ENCODE measurements around the gene ITGA6. TPM values are rescaled to one million over a fixed set of nuclear protein-coding genes. Genes with fewer than 3 reads are reported as not detected.

ITGA6 gene
- total RNA-seq, 1 experiment from 2014 or later: 93.1 TPM

- Histone ChIP-seq H3K27me3 (ENCODE audit: insufficient read depth, low read length) (no peaks in the 10 kb centered on the region), H3K27ac (ENCODE audit: low read depth, low read length) (no peak overlapping the region), H3K79me2 (ENCODE audit: insufficient read depth, low read length) (peaks cover 82% of the 10 kb centered on the region), H3K4me1 (ENCODE audit: control insufficient read depth in 1 of 2, insufficient read depth in 2 of 2, low read length in 2 of 2) (peaks cover 31 to 81% of the 10 kb centered on the region in 2 experiments), H3K9ac (ENCODE audit: low read length) (peak overlapping the region; percentile 90), H3K9me2 (ENCODE audit: insufficient read depth) (no peaks in the 10 kb centered on the region), H3K4me3 (replicated peaks in 1 of 2; ENCODE audit: low read depth in 1 of 2, low read length in 2 of 2) (peak overlapping the region in 1 of 2 experiments; percentile 73; a peak in 2 of 4 replicates), H3K36me3 (ENCODE audit: control insufficient read depth in 1 of 2, insufficient read depth in 2 of 2, low read length in 2 of 2) (0 out of 4 replicates have a peak, but pooled peaks cover 0 to 4% of the 10 kb centered on the region in 2 experiments), H4K20me1 (ENCODE audit: insufficient read depth) (peaks cover 6% of the 10 kb centered on the region; the same call in 1 of the 2 replicates), H3K9me3 (ENCODE audit: control insufficient read depth in 1 of 2, insufficient read depth in 1 of 2, low read depth in 1 of 2, low read length in 2 of 2) (no peaks in the 10 kb centered on the region), H3K4me2 (ENCODE audit: low read length) (peak overlapping the region; percentile 87), H2AFZ (ENCODE audit: low read depth, low read length, poor library complexity, severe bottlenecking) (no peak overlapping the region)
- DNase-seq (ENCODE audit: low read depth, low spot score): peak; percentile 78
- no TSS peak for BruUV-seq (replicated peaks)
- RAD21 ChIA-PET (ENCODE audit: low non-redundant PET in 1 of 2, low total read pairs in 2 of 2, uncharacterized antibody in 2 of 2, unreplicated experiment in 2 of 2): interaction anchor here in 1 of 2 experiments (1.0 kb wide), 1 partner anchor 30 kb away, joined by 4 read pairs; no protein-coding TSS in a partner anchor
- TF ChIP-seq FOSL1 (IDR thresholded peaks at IDR 0.05; ENCODE audit: low read depth): peak; percentile 89
- peak; percentile 75 for TF ChIP-seq SP1 (IDR thresholded peaks at IDR 0.05; ENCODE audit: low read depth)
- peak; percentile 87 for TF ChIP-seq JUND (IDR thresholded peaks at IDR 0.05)
- no peak for TF ChIP-seq EZH2phosphoT487 (IDR thresholded peaks at IDR 0.05; ENCODE audit: borderline replicate concordance)
- TF ChIP-seq EZH2 (IDR thresholded peaks at IDR 0.05): no peak
- peak; percentile 53; the same call in 1 of the 2 replicates for TF ChIP-seq MAX (IDR thresholded peaks at IDR 0.05)
- peak; percentile 68; the same call in 1 of the 2 replicates for TF ChIP-seq CBX3 (IDR thresholded peaks at IDR 0.05; ENCODE audit: low read depth)
- TF ChIP-seq CEBPB (IDR thresholded peaks at IDR 0.05; ENCODE audit: low read depth): peak; percentile 81
- TF ChIP-seq SIN3A (IDR thresholded peaks at IDR 0.05; ENCODE audit: low read depth): peak; percentile 67
- TF ChIP-seq CTCF (IDR thresholded peaks at IDR 0.05 in 2 of 3, conservative IDR thresholded peaks at IDR 0.05 in 1 of 3; ENCODE audit: borderline replicate concordance in 1 of 3, insufficient read depth in 1 of 3, low read depth in 2 of 3, low read length in 2 of 3): no peak
- 0 out of 2 replicates have a peak, but pooled peaks have one; percentile 67 for TF ChIP-seq ATF3 (IDR thresholded peaks at IDR 0.05)
- peak; percentile 34; the same call in 1 of the 2 replicates for TF ChIP-seq POLR2AphosphoS5 (IDR thresholded peaks at IDR 0.05; ENCODE audit: low read depth, low read length)
- ATAC-seq: peak; percentile 31
- CTCF ChIA-PET: interaction anchor here (2.8 kb wide), 1 partner anchor 30 kb away, joined by 18 read pairs; no protein-coding TSS in a partner anchor
- POLR2A ChIA-PET: interaction anchor here (1.0 to 4.6 kb wide), 5 partner anchors 10 to 181 kb away, joined by 3 to 39 read pairs (median 3); no protein-coding TSS in a partner anchor
- intact Hi-C loops (cut with micrococcal nuclease): no loop called here
These were observed 3.3 kb downstream of the ITGA6 start for GRCh38 chr2:172430678-172431077.

Measured in HCT116 (cell line).